ENCODE data around the gene WWTR1.

The WWTR1 gene

DNA sequence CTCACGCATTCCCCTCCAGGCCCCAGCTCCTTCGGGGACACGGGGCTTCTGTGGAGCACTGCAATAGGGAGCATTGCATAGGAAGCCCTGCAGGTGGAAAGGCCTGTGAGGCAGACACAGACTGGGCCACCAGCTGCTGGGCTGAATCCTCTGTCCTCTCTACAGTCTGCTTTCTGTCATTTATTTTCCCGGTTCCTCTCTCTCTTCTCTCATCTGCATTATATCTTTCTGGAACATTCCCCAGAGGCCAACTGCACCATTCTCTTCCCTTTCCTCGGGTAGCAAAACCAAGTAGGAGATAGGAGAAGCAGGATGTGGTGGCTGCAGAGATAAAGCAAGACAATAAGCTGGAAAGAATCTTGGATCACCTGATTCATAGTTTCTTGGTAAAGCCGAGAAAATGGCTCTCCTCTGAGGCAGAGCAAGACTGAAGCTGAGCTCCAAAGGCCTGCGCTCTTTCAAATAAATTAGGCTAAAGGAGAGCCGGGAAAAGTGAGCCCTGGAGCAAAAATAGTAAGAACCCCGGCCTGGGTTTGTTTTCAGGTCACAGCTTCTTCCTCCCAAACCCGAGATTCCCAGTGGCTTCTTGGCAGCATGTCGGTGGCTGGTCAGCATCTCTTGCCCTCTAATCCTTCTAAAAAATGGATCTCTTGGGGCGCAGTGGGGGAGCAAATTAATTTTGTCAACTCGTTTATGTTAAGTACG is 178.1 kb downstream of the WWTR1 start:
- no peaks in the 10 kb centered on the region for H3K36me3 Mint-ChIP-seq (ENCODE audit: insufficient read depth)
- no peak for DNase-seq (ENCODE audit: low spot score in 2 of 2)
- no peak for ATAC-seq (replicated peaks; ENCODE audit: extremely low read depth, poor library complexity, severe bottlenecking)
- peaks cover 52% of the 10 kb centered on the region for H3K27me3 Mint-ChIP-seq
- no peak overlapping the region for H3K27ac Mint-ChIP-seq (ENCODE audit: low read depth)
- no peak overlapping the region for H3K4me3 Mint-ChIP-seq
- no peaks in the 10 kb centered on the region for H3K9me3 Mint-ChIP-seq
- no peaks in the 10 kb centered on the region for H3K4me1 Mint-ChIP-seq

DNA sequence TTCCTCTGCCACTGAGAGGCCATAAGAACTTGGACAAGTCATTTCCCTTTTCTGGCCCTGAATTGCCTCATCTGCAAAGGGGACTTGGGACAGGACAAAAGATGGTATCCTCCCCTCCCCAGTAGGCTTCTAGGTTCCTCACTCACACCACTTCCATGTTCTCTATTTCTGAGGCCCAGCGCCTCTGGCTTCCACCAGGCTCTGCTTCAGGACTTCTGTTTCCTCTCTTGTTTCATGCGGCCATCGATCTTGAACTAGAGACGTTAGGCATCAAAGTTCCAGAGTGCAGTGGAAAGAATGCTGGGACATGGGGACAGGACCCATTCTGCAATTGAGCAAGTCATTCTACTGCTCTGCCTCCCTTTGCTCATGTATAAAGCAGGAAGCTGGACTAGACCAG is 181.6 kb downstream of the WWTR1 start:
- H3K4me3 Mint-ChIP-seq: no peak overlapping the region
- no peak overlapping the region for H3K27ac Mint-ChIP-seq (ENCODE audit: low read depth)
- H3K4me1 Mint-ChIP-seq: no peaks in the 10 kb centered on the region
- DNase-seq (ENCODE audit: low spot score in 2 of 2) (no peak), ATAC-seq (replicated peaks; ENCODE audit: extremely low read depth, poor library complexity, severe bottlenecking) (no peak)
- no peaks in the 10 kb centered on the region for H3K9me3 Mint-ChIP-seq
- H3K36me3 Mint-ChIP-seq (ENCODE audit: insufficient read depth): no peaks in the 10 kb centered on the region
- H3K27me3 Mint-ChIP-seq: peaks cover 53% of the 10 kb centered on the region

DNA sequence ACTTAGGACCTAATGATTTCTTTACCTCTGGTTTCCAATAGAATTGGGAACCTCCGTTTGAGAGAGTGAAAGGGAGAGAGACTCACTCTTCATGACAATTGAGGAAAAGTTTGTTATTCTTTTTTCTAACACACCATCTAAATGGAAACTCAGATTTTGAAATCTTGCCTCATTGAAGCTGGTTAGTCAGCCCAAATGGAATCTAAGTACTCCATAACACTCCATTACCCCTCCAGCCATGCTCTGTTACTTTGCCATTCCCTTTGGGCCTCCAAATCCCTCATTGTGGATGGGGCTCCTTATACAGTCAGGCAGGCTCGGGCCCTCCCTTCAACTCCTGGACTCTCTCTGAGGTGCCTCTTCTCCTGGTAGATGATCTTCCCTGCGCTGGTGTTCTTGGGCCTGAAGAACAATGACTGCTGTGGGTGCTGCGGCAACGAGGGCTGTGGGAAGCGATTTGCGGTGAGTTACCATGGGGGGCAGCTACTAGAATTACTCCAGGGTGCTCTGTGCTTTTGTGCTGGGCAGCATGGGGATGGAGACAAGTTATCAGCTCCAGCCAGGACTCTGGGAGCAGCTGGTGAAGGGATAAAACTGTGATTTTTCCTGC is 182.3 kb downstream of the WWTR1 start:
- DNase-seq (ENCODE audit: low spot score in 2 of 2) (no peak), ATAC-seq (replicated peaks; ENCODE audit: extremely low read depth, poor library complexity, severe bottlenecking) (no peak)
- H3K9me3 Mint-ChIP-seq: no peaks in the 10 kb centered on the region
- H3K27ac Mint-ChIP-seq (ENCODE audit: low read depth): no peak overlapping the region
- H3K4me3 Mint-ChIP-seq: no peak overlapping the region
- H3K27me3 Mint-ChIP-seq: peaks cover 51% of the 10 kb centered on the region
- H3K4me1 Mint-ChIP-seq: no peaks in the 10 kb centered on the region
- no peaks in the 10 kb centered on the region for H3K36me3 Mint-ChIP-seq (ENCODE audit: insufficient read depth)

- no peaks in the 10 kb centered on the region for H3K4me1 Mint-ChIP-seq
- no peak within 1 kb of the TSS for H3K4me3 Mint-ChIP-seq
- ATAC-seq (replicated peaks; ENCODE audit: extremely low read depth, poor library complexity, severe bottlenecking) (no peak), DNase-seq (ENCODE audit: low spot score in 2 of 2) (no peak)
- H3K27me3 Mint-ChIP-seq: peaks cover 49% of the 10 kb centered on the region
- H3K9me3 Mint-ChIP-seq: no peaks in the 10 kb centered on the region
- H3K27ac Mint-ChIP-seq (ENCODE audit: low read depth): no peak within 1 kb of the TSS
- no peaks in the 10 kb centered on the region for H3K36me3 Mint-ChIP-seq (ENCODE audit: insufficient read depth)
Observed at GRCh38 chr3:149474250-149474817, 183.5 kb downstream of the WWTR1 start, which contains the start of gene TM4SF4. TM4SF4 (plus strand) TSS chr3:149474697; CDS start chr3:149474878, 181 bp downstream.

DNA sequence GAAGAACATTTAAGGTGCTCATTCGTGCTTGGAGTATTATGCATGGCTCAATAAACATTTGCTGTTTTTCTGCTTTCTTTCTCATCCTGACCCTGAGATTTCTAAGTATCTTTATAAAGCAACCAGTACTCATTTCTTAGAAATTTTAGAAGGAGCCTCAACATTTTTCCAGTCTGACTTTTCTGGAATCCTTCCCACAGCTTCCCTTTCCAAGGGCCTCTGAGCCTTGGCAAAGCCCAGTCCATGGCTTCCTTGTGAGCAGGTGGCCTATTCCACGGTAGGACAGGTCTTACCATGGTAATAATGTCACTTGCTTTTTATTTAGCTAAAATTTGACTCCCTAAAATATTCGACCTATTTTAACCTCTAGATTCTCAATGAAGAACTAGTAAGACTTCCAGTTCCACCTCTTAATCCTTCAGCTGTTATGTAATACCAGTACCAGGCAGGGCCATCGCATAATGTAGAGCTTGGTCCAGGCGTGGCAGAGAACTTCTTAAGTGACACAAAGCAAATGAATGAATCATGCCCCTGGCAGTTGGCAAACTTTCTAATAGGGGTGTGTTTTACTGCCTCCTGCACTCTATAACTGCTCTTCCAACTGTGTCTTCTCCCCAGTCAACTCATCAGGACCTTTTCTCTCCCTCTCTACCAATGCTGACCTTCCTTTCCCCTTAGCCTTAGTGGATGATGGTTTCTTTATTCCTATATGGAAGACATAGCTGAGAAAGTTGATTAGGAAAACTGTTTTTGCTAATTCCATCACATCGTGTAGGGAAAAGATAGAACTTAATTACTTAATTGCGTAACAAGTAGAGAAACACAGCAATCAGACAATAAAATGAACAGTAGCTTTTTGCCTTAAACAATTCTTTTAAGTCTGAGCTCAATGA is 184.2 kb downstream of the WWTR1 start:
- ATAC-seq (replicated peaks; ENCODE audit: extremely low read depth, poor library complexity, severe bottlenecking): no peak
- Mint-ChIP-seq H3K36me3 (ENCODE audit: insufficient read depth) (no peaks in the 10 kb centered on the region), H3K9me3 (no peaks in the 10 kb centered on the region), H3K4me1 (no peaks in the 10 kb centered on the region), H3K27ac (ENCODE audit: low read depth) (no peak overlapping the region), H3K4me3 (no peak overlapping the region), H3K27me3 (peaks cover 42% of the 10 kb centered on the region)
- no peak for DNase-seq (ENCODE audit: low spot score in 2 of 2)

- no peak overlapping the region for H3K27ac Mint-ChIP-seq (ENCODE audit: low read depth)
- no peak overlapping the region for H3K4me3 Mint-ChIP-seq
- no peaks in the 10 kb centered on the region for H3K9me3 Mint-ChIP-seq
- no peaks in the 10 kb centered on the region for H3K4me1 Mint-ChIP-seq
- peaks cover 41% of the 10 kb centered on the region for H3K27me3 Mint-ChIP-seq
- ATAC-seq (replicated peaks; ENCODE audit: extremely low read depth, poor library complexity, severe bottlenecking) (no peak), DNase-seq (ENCODE audit: low spot score in 2 of 2) (no peak)
- H3K36me3 Mint-ChIP-seq (ENCODE audit: insufficient read depth): no peaks in the 10 kb centered on the region
Observed at GRCh38 chr3:149472030-149472797, 185.6 kb downstream of the WWTR1 start.

DNA sequence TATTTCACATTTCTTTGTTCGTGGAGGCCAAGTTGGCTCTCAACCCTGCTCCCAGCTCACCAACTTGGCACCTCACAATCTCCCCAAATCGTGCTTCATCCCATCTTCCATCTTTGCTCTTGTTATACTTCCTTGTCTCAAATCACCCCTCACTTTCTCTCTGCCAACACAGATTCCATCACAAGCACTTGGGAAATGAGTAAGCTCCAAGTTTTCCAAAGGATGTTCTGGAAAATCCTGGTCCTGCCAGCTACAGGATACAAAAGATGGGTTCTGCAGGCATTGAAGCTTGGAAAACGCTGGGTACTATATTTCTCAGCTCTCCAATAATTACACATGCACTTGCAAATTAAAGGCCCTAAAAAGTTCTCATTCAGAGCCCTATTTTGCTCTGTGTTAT is 187.4 kb downstream of the WWTR1 start:
- H3K4me1 Mint-ChIP-seq: no peaks in the 10 kb centered on the region
- H3K4me3 Mint-ChIP-seq: no peak overlapping the region
- H3K9me3 Mint-ChIP-seq: no peaks in the 10 kb centered on the region
- ATAC-seq (replicated peaks; ENCODE audit: extremely low read depth, poor library complexity, severe bottlenecking): no peak
- no peak for DNase-seq (ENCODE audit: low spot score in 2 of 2)
- no peak overlapping the region for H3K27ac Mint-ChIP-seq (ENCODE audit: low read depth)
- H3K36me3 Mint-ChIP-seq (ENCODE audit: insufficient read depth): no peaks in the 10 kb centered on the region
- peaks cover 27% of the 10 kb centered on the region for H3K27me3 Mint-ChIP-seq

GRCh38 chr3:149468504-149469212 is 189.2 kb downstream of the WWTR1 start:
- Mint-ChIP-seq H3K27ac (ENCODE audit: low read depth) (no peak overlapping the region), H3K4me3 (no peak overlapping the region), H3K27me3 (peaks cover 25% of the 10 kb centered on the region), H3K4me1 (no peaks in the 10 kb centered on the region), H3K36me3 (ENCODE audit: insufficient read depth) (no peaks in the 10 kb centered on the region), H3K9me3 (no peaks in the 10 kb centered on the region)
- ATAC-seq (replicated peaks; ENCODE audit: extremely low read depth, poor library complexity, severe bottlenecking): no peak
- no peak for DNase-seq (ENCODE audit: low spot score in 2 of 2)

Data from central memory CD8-positive, alpha-beta T cell (primary cell).